GM19372 (cell line): Measurements from ENCODE around the gene MTFP1.

Source experiments
- ATAC-seq: cut with Tn5 transposase; IDR thresholded peaks from one replicate; pipeline ENCODE4 v1.9.1; 2021; ENCODE audit warnings: mild to moderate bottlenecking, low read depth, moderate library complexity; ENCODE audit not compliant: unreplicated experiment

Gene MTFP1

GRCh38 chr22:30425616-30426387, at the start of gene MTFP1:
TSS of gene MTFP1 (plus strand) at chr22:30425768. CDS start at chr22:30425880, 112 bp downstream.
- no peak for ATAC-seq

- no peak for ATAC-seq
Observed at GRCh38 chr22:30380011-30380410, 45.6 kb upstream of the MTFP1 start.

GRCh38 chr22:30381264-30381663, 44.3 kb upstream of the MTFP1 start:
- no peak for ATAC-seq

GRCh38 chr22:30382340-30382739, 43.2 kb upstream of the MTFP1 start:
- no peak for ATAC-seq

- no peak for ATAC-seq
Observed at GRCh38 chr22:30383061-30383460, 42.5 kb upstream of the MTFP1 start.

GRCh38 chr22:30385942-30386341, 39.6 kb upstream of the MTFP1 start:
- ATAC-seq, result no peak

- no peak for ATAC-seq
Observed at GRCh38 chr22:30386608-30386959, 39.0 kb upstream of the MTFP1 start.

GRCh38 chr22:30386960-30387827, 38.4 kb upstream of the MTFP1 start, which contains the start of gene RNF215:
TSS of gene RNF215 (minus strand) at chr22:30387411. CDS start at chr22:30387313, 98 bp downstream.
- peak; percentile 75 for ATAC-seq

GRCh38 chr22:30390974-30391691, 34.4 kb upstream of the MTFP1 start:
- ATAC-seq, result no peak

GRCh38 chr22:30392661-30393321, 32.8 kb upstream of the MTFP1 start:
- ATAC-seq, result no peak

- no peak for ATAC-seq
Observed at GRCh38 chr22:30393322-30393680, 32.3 kb upstream of the MTFP1 start.

GRCh38 chr22:30393885-30394284, 31.7 kb upstream of the MTFP1 start:
- ATAC-seq, result no peak

- ATAC-seq, result no peak
Observed at GRCh38 chr22:30396871-30397655, 28.5 kb upstream of the MTFP1 start, which contains the start of gene SEC14L2. TSS of gene SEC14L2 (plus strand) at chr22:30397018. CDS start at chr22:30397117, 99 bp downstream.

- ATAC-seq, result no peak
Observed at GRCh38 chr22:30397656-30398635, 27.6 kb upstream of the MTFP1 start.

- no peak for ATAC-seq
Observed at GRCh38 chr22:30398685-30399680, 26.6 kb upstream of the MTFP1 start.

- ATAC-seq, result no peak
Observed at GRCh38 chr22:30399718-30400117, 25.9 kb upstream of the MTFP1 start.

GRCh38 chr22:30400159-30400558, 25.4 kb upstream of the MTFP1 start:
- ATAC-seq, result no peak
